Measurements from ENCODE around the gene MRPS23.

Gene MRPS23

GRCh38 chr17:57871155-57871554 is 21.3 kb upstream of the MRPS23 start:
- H2AFZ ChIP-seq (ENCODE audit: low read depth, low read length, severe bottlenecking): no peak overlapping the region
- H3K79me2 ChIP-seq (ENCODE audit: insufficient read depth, low read length): no peaks in the 10 kb centered on the region
- no peaks in the 10 kb centered on the region for H4K20me1 ChIP-seq (ENCODE audit: low read depth, low read length)
- no peaks in the 10 kb centered on the region for H3K36me3 ChIP-seq (ENCODE audit: low read length)
- H3K27me3 ChIP-seq (ENCODE audit: low read length): no peaks in the 10 kb centered on the region
- H3K9ac ChIP-seq (ENCODE audit: low read length): no peak overlapping the region
- no peak overlapping the region for H3K27ac ChIP-seq (ENCODE audit: low read depth, low read length)
- TF ChIP-seq CTCF (IDR thresholded peaks at IDR 0.05; ENCODE audit: insufficient read depth, low read length, poor library complexity, severe bottlenecking) (no peak), EZH2phosphoT487 (conservative IDR thresholded peaks at IDR 0.05; ENCODE audit: low read length) (no peak)
- H3F3A ChIP-seq (ENCODE audit: insufficient read depth): no peaks in the 10 kb centered on the region
- H3K4me3 ChIP-seq (ENCODE audit: insufficient read depth, low read length, poor library complexity, severe bottlenecking): no peak overlapping the region
- H3K9me3 ChIP-seq (ENCODE audit: insufficient read depth, low read length): no peaks in the 10 kb centered on the region
- no peaks in the 10 kb centered on the region for H3K9me2 ChIP-seq (replicated peaks; ENCODE audit: insufficient read depth, low read length)
- H3K4me2 ChIP-seq (ENCODE audit: low read depth, low read length, poor library complexity, severe bottlenecking): no peak overlapping the region

GRCh38 chr17:57870283-57870635 is 20.4 kb upstream of the MRPS23 start:
- Histone ChIP-seq H2AFZ (ENCODE audit: low read depth, low read length, severe bottlenecking) (no peak overlapping the region), H4K20me1 (ENCODE audit: low read depth, low read length) (no peaks in the 10 kb centered on the region), H3K4me3 (ENCODE audit: insufficient read depth, low read length, poor library complexity, severe bottlenecking) (no peak overlapping the region), H3K4me2 (ENCODE audit: low read depth, low read length, poor library complexity, severe bottlenecking) (no peak overlapping the region), H3K79me2 (ENCODE audit: insufficient read depth, low read length) (no peaks in the 10 kb centered on the region), H3K9me3 (ENCODE audit: insufficient read depth, low read length) (no peaks in the 10 kb centered on the region), H3K27me3 (ENCODE audit: low read length) (no peaks in the 10 kb centered on the region), H3K27ac (ENCODE audit: low read depth, low read length) (no peak overlapping the region), H3K9me2 (replicated peaks; ENCODE audit: insufficient read depth, low read length) (no peaks in the 10 kb centered on the region), H3K36me3 (ENCODE audit: low read length) (no peaks in the 10 kb centered on the region), H3K9ac (ENCODE audit: low read length) (no peak overlapping the region), H3F3A (ENCODE audit: insufficient read depth) (no peaks in the 10 kb centered on the region)
- TF ChIP-seq EZH2phosphoT487 (conservative IDR thresholded peaks at IDR 0.05; ENCODE audit: low read length): no peak
- no peak for TF ChIP-seq CTCF (IDR thresholded peaks at IDR 0.05; ENCODE audit: insufficient read depth, low read length, poor library complexity, severe bottlenecking)

GRCh38 chr17:57869617-57870282 is 19.9 kb upstream of the MRPS23 start:
- H3K9ac ChIP-seq (ENCODE audit: low read length): no peak overlapping the region
- H3K4me3 ChIP-seq (ENCODE audit: insufficient read depth, low read length, poor library complexity, severe bottlenecking): no peak overlapping the region
- H3F3A ChIP-seq (ENCODE audit: insufficient read depth): no peaks in the 10 kb centered on the region
- H2AFZ ChIP-seq (ENCODE audit: low read depth, low read length, severe bottlenecking): no peak overlapping the region
- H3K36me3 ChIP-seq (ENCODE audit: low read length): no peaks in the 10 kb centered on the region
- no peak for TF ChIP-seq EZH2phosphoT487 (conservative IDR thresholded peaks at IDR 0.05; ENCODE audit: low read length)
- TF ChIP-seq CTCF (IDR thresholded peaks at IDR 0.05; ENCODE audit: insufficient read depth, low read length, poor library complexity, severe bottlenecking): no peak
- H3K9me2 ChIP-seq (replicated peaks; ENCODE audit: insufficient read depth, low read length): no peaks in the 10 kb centered on the region
- H3K79me2 ChIP-seq (ENCODE audit: insufficient read depth, low read length): no peaks in the 10 kb centered on the region
- H3K4me2 ChIP-seq (ENCODE audit: low read depth, low read length, poor library complexity, severe bottlenecking): no peak overlapping the region
- H3K27ac ChIP-seq (ENCODE audit: low read depth, low read length): no peak overlapping the region
- H3K27me3 ChIP-seq (ENCODE audit: low read length): no peaks in the 10 kb centered on the region
- H4K20me1 ChIP-seq (ENCODE audit: low read depth, low read length): no peaks in the 10 kb centered on the region
- H3K9me3 ChIP-seq (ENCODE audit: insufficient read depth, low read length): no peaks in the 10 kb centered on the region

Data from SU-DHL-6 (cell line).